ENCODE data around the gene MX2. TPM values are rescaled to one million over a fixed set of nuclear protein-coding genes. Genes with fewer than 3 reads are reported as not detected.

The MX2 gene
- total and polyA plus RNA-seq, 2 donors (not counting 3 experiments of a cell fraction or from before 2014, with no cell fraction given): 0.01 TPM; not detected in 1

- no peaks in the 10 kb centered on the region for H4K20me1 ChIP-seq (replicated peaks; ENCODE audit: control insufficient read depth, extremely low read depth, insufficient read depth, low read length)
- ChIA-PET POLR2A (no interaction called here), CTCF (no interaction called here)
- dilution Hi-C loops (cut with MboI; ENCODE audit: extremely low pct_ligation_motif_present, low sequenced_read_pairs) (no loop called here), intact Hi-C loops (cut with micrococcal nuclease) (no loop called here)
- H3K4me2 ChIP-seq (ENCODE audit: insufficient read depth, low read length): no peak overlapping the region
- DNase-seq (ENCODE audit: low read depth, low spot score) (no peak), FAIRE-seq (no peak)
- H3K79me2 ChIP-seq (ENCODE audit: control insufficient read depth, insufficient read depth, low read length): no peaks in the 10 kb centered on the region
- H3K27me3 ChIP-seq (ENCODE audit: control insufficient read depth in 2 of 2, insufficient read depth in 2 of 2, low read length in 2 of 2): no peaks in the 10 kb centered on the region
- TF ChIP-seq POLR2A (IDR thresholded peaks at IDR 0.05; ENCODE audit: low read depth, low read length): no peak
- TF ChIP-seq FOS (IDR thresholded peaks at IDR 0.05; ENCODE audit: borderline replicate concordance, insufficient read depth, low read length): no peak
- no peaks in the 10 kb centered on the region for H3K9me3 ChIP-seq (replicated peaks; ENCODE audit: control insufficient read depth, insufficient read depth, low read length)
- BruUV-seq (replicated peaks): no TSS peak
- H2AFZ ChIP-seq (ENCODE audit: low read depth, low read length): no peak overlapping the region
- no peak overlapping the region for H3K4me3 ChIP-seq (replicated peaks in 1 of 3; ENCODE audit: insufficient read depth in 1 of 3, low read depth in 1 of 3, low read length in 3 of 3)
- no peaks in the 10 kb centered on the region for H3K4me1 ChIP-seq (ENCODE audit: control insufficient read depth, extremely low read depth, insufficient read depth, low read length)
- H3K9ac ChIP-seq (replicated peaks; ENCODE audit: extremely low read depth, insufficient read depth, low read length): no peak overlapping the region
- no peaks in the 10 kb centered on the region for H3K9me1 ChIP-seq (replicated peaks; ENCODE audit: control insufficient read depth, extremely low read depth, insufficient read depth, low read length)
- H3K36me3 ChIP-seq (ENCODE audit: control insufficient read depth in 2 of 2, extremely low read depth in 1 of 2, insufficient read depth in 2 of 2, low read length in 2 of 2): no peaks in the 10 kb centered on the region
- H3K27ac ChIP-seq (ENCODE audit: insufficient read depth, low read depth, low read length): no peak overlapping the region
Measured at GRCh38 chr21:41439248-41439647, 77.4 kb downstream of the MX2 start.

GRCh38 chr21:41441546-41441945, 79.7 kb downstream of the MX2 start:
- Histone ChIP-seq H3K9me1 (replicated peaks; ENCODE audit: control insufficient read depth, extremely low read depth, insufficient read depth, low read length) (no peaks in the 10 kb centered on the region), H3K27me3 (ENCODE audit: control insufficient read depth in 2 of 2, insufficient read depth in 2 of 2, low read length in 2 of 2) (no peaks in the 10 kb centered on the region), H3K79me2 (ENCODE audit: control insufficient read depth, insufficient read depth, low read length) (no peaks in the 10 kb centered on the region), H4K20me1 (replicated peaks; ENCODE audit: control insufficient read depth, extremely low read depth, insufficient read depth, low read length) (no peaks in the 10 kb centered on the region), H3K4me3 (replicated peaks in 1 of 3; ENCODE audit: insufficient read depth in 1 of 3, low read depth in 1 of 3, low read length in 3 of 3) (no peak overlapping the region), H2AFZ (ENCODE audit: low read depth, low read length) (no peak overlapping the region), H3K36me3 (ENCODE audit: control insufficient read depth in 2 of 2, extremely low read depth in 1 of 2, insufficient read depth in 2 of 2, low read length in 2 of 2) (no peaks in the 10 kb centered on the region), H3K4me2 (ENCODE audit: insufficient read depth, low read length) (no peak overlapping the region), H3K4me1 (ENCODE audit: control insufficient read depth, extremely low read depth, insufficient read depth, low read length) (no peaks in the 10 kb centered on the region), H3K9me3 (replicated peaks; ENCODE audit: control insufficient read depth, insufficient read depth, low read length) (no peaks in the 10 kb centered on the region), H3K9ac (replicated peaks; ENCODE audit: extremely low read depth, insufficient read depth, low read length) (no peak overlapping the region), H3K27ac (ENCODE audit: insufficient read depth, low read depth, low read length) (no peak overlapping the region)
- ChIA-PET CTCF (no interaction called here), POLR2A (no interaction called here)
- no peak for FAIRE-seq
- DNase-seq (ENCODE audit: low read depth, low spot score): no peak
- TF ChIP-seq POLR2A (IDR thresholded peaks at IDR 0.05; ENCODE audit: low read depth, low read length) (no peak), EZH2 (IDR thresholded peaks at IDR 0.05; ENCODE audit: borderline replicate concordance, low read depth, low read length, severe bottlenecking) (no peak), MYC (IDR thresholded peaks at IDR 0.05; ENCODE audit: low read depth, low read length) (no peak), JUN (IDR thresholded peaks at IDR 0.05; ENCODE audit: borderline replicate concordance, insufficient read depth, insufficient read length, low read depth) (no peak), MAX (IDR thresholded peaks at IDR 0.05; ENCODE audit: insufficient read depth, insufficient read length) (no peak), CTCF (IDR thresholded peaks at IDR 0.05; ENCODE audit: extremely low read depth in 1 of 2, insufficient read depth in 1 of 2, low read depth in 1 of 2, low read length in 2 of 2) (no peak), GATA2 (IDR thresholded peaks at IDR 0.05; ENCODE audit: insufficient read depth, insufficient read length, low read depth, low read length) (no peak), POLR2AphosphoS5 (IDR thresholded peaks at IDR 0.05; ENCODE audit: insufficient read depth, low read depth, low read length) (no peak)
- no TSS peak for BruUV-seq (replicated peaks)
- dilution Hi-C loops (cut with MboI; ENCODE audit: extremely low pct_ligation_motif_present, low sequenced_read_pairs) (no loop called here), intact Hi-C loops (cut with micrococcal nuclease) (no loop called here)

Data from endothelial cell of umbilical vein (primary cell).